DMS 273 (cell line): ENCODE data around the gene FECH.
"Not testable (repeated sequence)": the region's sequence is repeated elsewhere in the genome, so short reads cannot be mapped to it uniquely, and the experiment has no call there.

ENCODE experiments used
- DNase-seq: peaks from one replicate; lab custom pipeline; 2025; ENCODE audit not compliant: unreplicated experiment; lab: John Stamatoyannopoulos, UW

FECH gene, protein sequence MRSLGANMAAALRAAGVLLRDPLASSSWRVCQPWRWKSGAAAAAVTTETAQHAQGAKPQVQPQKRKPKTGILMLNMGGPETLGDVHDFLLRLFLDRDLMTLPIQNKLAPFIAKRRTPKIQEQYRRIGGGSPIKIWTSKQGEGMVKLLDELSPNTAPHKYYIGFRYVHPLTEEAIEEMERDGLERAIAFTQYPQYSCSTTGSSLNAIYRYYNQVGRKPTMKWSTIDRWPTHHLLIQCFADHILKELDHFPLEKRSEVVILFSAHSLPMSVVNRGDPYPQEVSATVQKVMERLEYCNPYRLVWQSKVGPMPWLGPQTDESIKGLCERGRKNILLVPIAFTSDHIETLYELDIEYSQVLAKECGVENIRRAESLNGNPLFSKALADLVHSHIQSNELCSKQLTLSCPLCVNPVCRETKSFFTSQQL

DNA sequence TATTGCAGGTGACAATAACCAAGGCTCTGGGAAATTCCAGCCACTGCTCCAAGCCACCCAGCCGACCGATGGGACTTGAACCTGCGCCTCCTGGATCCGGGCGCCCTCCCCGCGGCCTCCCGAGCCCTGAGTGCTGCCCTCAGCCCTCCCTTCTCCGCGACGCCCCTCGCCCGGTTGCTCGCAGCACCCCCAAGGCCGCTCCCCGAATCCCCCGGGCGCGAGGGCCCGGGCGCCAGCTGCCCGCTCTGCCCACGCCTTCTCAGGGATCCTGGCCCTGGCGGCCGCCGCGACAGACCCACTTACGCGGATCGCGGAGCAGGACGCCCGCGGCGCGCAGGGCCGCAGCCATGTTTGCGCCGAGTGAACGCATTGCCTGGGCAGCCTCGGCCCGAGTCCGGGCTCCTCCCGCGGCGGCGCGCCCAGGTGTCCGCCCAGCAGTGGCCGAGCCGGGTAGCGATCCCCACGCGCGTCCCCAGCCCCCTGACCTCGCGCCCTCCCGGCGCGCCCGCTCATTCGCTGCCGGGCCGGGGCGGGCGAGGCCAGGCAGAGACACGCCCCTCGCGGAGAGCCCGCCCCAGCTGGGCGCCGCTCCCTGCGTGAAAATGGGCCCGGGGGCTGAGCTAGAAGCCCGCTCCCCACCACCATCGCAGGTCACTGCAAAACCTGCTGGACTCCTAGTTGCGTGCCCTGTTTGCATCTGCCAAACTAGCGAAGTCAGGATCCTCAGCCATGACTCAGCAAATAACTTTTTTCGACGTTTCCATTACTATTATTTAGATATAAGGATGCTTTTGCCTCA lies at the start of gene FECH:
TSS of gene FECH (minus strand) at position 452 of the 799 bp plus-strand sequence. CDS start at position 370, 82 bp downstream.
- DNase-seq, result peak; percentile 76

DNA sequence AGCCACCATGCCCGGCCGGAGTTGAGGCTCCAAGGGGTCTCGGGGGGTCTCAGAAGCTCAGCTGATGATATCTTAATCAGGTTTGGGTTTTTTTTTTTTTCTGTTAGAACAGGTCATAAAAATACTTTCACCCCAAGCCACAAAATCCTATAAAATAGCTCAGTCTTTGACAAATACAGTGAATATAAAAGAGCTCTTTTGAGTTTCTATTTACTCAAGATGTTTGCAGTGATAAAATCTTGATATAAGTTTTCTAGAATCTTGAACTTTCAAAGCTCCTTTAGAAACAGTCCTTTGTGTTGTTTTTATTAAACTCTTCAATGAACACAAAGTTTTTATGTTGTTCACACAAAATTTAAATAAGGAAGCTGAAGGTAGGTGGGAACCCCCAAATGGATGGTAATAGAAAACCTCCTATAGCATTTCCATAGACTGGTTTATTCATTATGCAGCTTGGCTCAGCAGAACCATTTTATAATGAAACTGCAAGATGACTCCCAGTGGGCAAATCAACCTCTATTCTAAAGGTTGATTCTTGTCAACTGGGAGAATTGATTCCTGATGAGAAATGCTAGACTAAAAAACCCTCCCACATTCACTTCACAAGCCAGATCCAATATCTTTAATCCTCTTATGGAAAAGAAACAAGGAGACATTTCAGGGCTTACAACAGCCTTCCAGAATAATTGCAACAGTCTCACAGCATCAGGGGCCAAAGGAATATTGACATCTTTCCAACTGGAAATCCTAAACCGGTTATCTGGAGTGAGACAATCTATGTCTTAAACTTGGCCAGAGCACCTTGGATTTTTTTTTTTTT lies 48.7 kb upstream of the FECH start:
- peak; percentile 44 for DNase-seq

DNA sequence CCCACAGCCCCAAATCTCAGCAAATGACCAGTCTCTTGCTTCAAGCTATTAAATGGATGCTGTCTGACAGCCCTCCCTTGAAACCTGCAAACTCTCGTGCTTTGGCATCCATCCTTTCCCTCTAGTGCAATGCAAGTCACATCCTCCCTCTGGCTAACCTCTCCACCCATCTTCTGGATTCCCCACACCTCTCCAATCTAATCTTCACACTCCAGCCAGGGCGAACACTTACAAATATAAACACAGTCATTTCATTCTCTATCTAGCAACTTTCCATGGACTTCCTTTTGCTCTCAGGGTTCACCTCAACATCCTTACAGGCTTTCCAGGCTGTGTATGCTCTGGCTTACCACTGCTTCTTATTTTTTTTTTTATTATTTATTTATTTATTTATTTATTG lies 45.2 kb upstream of the FECH start:
- DNase-seq, result no peak

DNA sequence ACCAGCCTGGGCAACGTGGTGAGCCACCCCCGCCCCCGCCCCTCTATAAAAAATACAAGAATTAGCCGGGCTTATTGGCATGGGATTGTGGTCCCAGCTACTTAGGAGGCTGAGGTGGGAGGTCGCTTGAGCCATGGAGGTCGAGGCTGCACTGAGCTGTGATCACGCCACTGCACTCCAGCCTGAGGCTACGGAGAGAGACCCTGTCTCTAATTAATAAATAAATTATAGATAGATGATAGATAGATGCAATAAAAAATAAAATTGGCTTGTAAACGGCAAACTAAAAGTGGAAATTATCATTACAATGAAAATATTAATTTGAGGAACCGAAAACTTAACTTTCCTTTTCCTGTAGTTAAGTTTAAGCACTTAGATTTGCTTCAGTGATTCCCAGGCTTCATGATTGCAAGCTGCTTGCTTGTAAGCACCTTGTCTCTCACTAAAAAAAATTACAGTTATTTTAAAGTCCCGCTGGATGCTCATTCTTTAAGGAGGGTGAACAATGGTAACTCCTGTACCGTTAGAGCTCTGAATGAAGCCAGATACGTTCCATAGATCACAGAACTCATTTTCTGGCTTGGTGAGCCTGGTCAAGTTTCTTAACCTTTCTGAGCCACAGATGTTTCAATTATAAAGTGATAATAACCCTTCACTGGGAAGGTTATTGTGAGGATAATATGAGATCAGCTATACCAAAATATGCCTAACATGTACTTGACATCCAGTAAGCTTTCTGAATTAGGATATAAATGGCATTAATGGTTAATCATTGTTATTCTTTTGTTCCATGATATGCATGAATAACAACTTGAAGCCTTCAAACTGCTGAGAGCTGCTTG lies 44.5 kb upstream of the FECH start:
- peak; percentile 18 for DNase-seq

DNA sequence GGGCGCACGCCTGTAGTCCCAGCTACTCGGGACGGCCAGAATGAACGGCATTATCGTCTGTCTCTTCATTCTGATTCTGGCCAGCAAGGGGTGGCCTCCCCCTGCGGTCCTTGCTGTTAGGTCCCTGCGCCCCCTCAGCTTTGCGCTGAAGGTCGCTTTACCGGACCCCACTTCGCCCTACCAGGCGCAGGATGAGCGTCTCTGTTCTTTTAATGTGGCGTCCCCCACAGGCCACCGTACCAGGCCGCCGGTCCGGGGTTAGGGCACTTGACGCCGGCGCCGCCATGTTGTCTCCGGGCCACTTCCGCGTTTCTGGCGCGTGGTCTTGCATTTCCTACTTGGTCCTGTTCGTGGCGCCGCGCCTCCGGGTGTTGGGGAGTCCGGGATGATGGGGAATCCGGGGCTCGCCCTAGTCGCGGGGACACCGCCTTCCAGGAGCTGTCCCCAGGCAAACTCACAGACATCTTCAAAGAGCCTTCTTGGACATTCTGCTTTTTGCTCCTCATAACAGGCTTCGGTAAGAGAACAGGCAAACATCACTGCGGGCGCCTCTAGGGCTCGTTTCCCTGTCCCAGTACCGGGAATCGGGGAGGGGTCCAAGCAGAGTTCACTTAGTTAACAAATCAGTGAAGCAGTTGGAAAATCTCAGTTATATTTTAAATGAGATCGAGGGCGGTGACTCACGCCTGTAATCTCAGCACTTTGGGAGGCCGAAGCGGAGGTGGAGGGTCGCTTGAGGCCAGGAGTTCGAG lies 43.7 kb upstream of the FECH start:
- peak; percentile 98 for DNase-seq

DNA sequence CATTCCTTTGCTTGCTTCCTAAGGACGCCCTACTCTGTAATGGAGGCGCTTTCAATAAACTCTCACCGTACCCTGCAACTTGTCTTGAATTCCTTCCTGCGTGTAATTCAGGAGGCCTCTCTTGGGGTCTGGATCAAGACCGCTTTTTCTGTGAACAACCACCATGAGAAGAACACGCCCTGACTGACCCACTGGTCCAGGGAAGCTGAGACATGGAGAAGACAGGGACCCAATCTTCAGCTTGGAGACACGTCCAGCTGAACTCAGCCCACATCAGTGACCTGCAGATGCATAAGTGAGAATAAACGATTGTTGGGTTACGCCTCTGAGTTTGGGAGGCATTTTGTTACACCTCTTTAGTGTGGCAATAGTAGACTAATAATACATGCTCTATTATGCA lies 42.9 kb upstream of the FECH start:
- peak; percentile 38 for DNase-seq

DNA sequence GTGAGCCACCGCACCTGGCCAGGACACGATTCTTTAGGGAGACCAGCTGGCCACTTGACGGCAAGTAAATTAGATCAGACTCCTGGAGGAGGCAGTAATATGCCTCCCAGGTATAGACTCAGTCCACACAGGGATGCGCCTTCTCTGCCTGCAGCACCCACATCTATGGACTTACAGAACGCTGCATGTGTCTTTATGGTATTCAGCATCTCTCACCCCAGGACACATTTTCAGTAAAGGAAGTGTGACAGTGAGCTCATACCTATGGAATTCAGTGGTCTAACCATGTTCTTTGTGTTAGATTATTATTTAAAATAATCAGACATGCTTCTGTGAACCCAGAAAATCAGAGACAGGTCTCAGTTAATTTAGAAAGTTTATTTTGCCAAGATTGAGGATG lies 41.0 kb upstream of the FECH start:
- no peak for DNase-seq

DNA sequence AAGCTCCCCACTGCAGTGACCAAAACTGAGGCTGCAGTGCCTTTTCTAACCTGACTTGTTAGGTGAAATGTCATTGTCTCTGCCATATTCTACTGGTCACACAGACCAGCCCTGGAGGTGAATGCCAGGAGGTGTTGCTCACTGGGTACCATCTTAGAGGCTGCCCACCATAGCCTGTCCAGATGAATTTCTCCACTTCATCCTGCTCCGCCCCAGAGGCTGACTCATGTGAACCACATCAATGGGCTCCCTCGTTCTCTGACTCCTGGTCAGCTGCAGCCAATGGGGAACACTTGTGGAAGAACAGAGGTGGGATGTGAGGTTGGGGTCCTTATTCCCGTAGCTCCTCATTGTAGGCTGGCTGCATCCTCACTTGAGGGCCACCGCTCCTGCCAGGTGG lies 38.5 kb upstream of the FECH start:
- DNase-seq, result no peak

DNA sequence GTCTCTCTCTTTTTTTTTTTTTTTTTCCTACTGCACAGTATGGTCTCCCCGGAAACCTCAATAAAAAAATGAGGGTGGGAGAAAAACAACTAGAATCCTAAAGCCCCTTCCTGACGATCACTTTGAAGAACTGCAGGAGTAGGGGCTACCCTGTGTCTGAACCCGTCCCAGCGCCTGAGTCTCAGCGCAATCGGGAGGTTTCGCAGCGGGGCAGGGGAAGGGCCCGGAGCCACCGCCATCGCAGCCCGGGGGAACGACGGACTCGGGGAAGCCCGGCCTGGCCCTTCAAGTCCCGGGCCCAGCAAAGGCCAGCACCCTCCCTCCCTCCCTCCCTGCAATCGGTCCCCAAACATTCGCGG lies 34.7 kb upstream of the FECH start:
- DNase-seq, result peak; percentile 58

DNA sequence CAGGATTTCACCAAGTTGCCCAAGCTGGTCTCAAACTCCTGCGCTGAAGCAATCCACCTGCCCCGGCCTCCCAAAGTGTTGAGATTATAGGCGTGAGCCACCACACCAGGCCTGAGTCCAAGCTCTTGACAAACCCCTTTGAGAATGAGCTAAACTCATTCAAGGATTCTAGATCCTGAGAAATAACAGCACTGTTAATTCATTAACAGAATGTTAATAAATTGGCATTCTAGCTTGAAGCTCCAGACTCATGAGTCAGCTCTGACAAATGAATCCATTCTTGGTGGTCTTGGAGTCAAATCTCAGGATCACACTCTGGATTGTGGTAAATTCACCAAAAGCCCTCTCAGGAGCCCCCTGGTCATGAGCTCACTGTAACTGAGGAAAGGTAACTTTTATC lies 33.4 kb upstream of the FECH start:
- DNase-seq, result no peak

DNA sequence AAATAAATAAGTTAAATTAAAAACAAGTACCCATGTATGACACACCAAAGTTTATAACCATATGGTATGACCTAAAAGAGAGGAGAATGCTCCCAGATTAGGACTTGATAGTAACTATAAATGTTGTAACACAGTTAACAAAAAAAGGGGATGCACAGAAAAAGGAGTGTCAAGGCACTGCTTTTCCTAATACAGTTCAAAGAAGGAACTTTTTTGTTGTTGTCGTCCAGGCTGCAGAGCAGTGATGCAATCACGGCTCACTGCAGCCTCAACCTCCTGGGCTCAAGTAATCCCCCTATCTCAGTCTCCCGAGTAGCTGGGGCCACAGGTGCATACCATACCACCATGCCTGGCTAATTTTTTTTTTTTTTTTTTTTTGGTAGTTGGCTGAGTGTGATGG lies 32.4 kb upstream of the FECH start:
- no peak for DNase-seq

DNA sequence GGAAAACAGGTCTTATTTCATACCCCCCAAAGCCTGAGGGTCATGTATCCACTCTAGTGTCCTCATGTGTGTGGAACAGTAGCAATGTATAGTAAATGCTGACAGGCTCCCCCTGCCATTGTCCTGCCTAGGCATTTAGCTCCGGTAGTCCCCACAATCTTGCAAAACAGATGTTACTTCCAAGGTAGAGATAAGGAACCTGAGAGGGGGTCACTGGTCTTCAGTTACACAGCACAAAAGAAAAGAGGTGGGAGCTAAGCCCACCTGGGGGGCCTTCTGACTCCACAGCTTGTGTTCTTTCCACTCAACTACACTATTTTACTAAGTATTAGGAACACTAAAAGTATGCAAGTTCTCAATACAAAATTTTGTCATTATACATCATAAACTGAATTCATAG lies 17.4 kb upstream of the FECH start:
- no peak for DNase-seq

DNA sequence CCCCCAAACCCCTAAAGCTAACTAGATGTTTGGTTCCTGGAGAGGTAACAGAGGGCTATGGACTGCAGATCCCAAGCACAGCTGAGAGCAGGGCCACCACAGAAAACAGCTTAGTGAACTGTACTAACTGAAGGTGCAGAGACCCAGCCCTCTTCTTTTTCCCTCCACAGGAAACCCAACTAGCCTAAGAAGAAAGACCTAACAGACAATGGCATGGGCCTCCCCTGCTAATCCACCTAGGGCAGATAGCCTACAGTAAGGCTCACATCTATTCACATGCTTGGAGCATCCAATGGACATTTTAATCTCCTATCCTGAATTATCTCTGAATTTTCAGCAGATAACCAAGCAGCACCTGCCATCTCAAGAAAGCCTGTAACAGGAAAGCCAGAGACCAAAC lies 8.8 kb upstream of the FECH start:
- no peak for DNase-seq

DNA sequence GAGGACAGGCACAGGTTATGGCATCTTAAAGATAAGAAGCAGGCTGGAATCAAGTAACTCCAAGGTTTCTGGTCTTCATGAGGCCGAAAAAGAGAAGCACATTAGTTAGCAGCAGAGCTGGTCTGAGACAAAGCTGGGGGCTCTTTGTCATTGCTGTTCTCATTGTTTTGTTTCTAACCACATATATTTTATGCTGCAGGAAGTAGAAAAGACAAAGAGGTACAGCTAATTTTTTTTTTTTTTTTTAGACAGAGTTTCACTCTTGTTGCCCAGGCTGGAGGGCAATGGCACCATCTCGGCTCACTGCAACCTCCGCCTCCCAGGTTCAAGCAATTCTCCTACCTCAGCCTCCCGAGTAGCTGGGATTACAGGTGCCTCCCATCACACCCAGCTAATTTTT lies 6.2 kb upstream of the FECH start:
- DNase-seq, result not testable (repeated sequence)

DNA sequence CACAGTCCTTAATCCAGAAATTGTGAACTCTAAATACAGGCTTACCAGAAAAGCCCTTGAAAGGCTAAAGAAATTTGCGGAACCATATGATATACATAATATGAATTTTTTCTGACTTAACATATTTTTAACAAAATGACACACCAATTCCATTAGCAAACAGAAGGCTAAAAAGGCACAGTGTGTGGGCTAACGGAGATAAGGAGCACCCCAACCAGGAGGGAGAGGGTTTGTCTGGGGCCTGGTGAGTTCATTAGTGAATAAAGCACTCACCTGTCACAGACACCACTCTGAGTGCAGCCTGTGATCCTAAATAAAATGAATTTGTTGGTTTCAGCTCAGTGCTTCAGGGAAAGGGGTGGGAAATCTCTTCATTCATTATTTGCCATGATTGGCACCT lies 2.7 kb upstream of the FECH start:
- no peak for DNase-seq

DNA sequence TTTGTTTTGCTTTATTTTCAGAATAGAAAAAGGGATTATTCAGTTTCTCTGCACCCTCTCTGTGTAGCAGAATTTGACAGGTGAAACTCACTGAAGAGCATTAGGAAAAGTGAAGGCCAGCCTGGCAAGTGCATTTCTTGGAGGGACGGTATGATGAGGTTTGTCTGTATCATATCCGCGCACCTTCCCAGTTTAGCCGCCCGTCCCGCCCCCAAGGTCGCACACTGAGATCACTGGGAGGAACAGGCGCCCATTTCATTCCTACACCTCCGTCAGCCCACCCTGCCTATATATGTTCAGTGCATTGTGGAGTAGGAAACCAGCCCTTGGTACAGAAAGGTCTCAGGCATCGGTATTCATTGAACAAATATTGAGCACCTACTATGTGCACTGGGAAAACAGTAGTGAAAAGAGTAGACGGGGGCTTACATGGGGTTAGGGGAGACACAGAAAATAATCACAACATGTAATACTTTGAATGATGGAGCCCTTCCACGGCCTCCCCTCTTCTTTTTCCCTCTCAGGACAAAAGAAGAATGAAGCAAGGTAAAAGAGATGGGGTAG lies 678 bp upstream of the FECH start:
- DNase-seq, result no peak

DNA sequence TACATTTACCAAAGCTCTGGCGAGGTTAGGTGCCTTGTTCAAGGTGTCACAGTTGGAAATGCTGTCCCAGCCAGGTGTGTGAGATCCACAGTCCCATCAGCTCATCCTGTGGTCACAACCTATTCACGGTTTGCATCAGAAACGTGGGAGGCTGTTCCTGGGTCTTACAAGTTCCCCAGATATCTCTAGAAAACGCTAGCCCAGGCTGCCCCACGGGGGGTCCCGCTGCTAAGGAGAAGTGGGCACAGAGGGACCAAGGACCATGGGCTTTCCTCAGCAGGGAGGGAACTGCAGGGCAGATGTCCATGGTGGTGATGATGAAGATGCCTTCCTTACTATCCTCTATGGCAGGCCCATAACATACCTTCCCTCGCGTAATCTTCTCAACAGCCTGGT lies 649 bp downstream of the FECH start:
- DNase-seq, result peak; percentile 53

DNA sequence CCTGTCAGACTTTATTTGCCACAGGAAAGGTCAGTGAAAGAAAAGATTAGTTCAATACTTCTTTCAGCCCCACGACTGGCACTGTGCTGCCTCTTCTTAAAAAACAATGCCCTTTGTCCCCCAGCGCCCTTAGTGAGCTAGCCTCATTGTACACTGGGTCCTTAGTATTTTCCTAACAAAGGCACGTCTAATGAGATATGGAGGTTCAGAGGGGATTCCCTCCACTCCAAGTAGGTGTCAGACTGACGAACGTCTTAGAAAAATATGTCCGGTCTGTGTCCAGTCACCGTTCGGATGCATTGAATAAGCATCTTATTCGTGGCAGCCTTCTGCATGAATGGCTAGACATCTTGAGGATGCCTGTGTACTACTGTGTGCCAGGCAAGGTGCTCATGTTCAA lies 1.1 kb downstream of the FECH start:
- no peak for DNase-seq

DNA sequence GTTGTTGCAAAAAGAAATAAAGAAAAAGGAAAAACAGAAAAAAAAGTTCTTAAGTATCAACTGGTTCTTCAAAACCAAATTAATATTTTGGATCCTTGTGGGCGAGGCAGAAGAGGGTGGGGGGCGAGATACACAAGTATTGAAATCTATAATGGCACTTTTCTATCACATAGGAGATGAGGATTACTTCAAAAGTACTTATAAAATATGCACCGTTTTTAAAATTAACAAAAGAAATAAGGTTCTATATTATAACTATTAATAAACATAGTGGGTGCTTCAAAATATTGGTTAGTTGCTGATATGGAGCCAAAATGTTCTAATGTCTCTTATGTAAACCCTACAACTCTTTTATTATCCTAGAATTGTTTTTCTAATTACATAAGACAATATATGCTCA lies 2.1 kb downstream of the FECH start:
- no peak for DNase-seq
